CD4-positive, alpha-beta T cell (primary cell): ENCODE results near the gene ATG10. TPM values are rescaled to one million over a fixed set of nuclear protein-coding genes. Genes with fewer than 3 reads are reported as not detected.

Source experiments
- ATAC-seq: fragments of 200-7000 bp; cut with Tn5 transposase; one replicate; pipeline ENCODE4 v1.10.0; 2022; ENCODE audit warnings: mild to moderate bottlenecking; ENCODE audit not compliant: poor library complexity
- CTCF ChIA-PET: fragments of 350-600 bp; sonication (Branson Sonifier 250); formaldehyde crosslinking; loops from one replicate; lab custom pipeline; 2021; ENCODE audit warnings: antibody characterized with exemption, inconsistent platforms; lab: Charles Lee
- POLR2A ChIA-PET: fragments of 350-600 bp; sonication (Branson Sonifier 250); formaldehyde crosslinking; loops from one replicate; lab custom pipeline; 2021; ENCODE audit warnings: antibody characterized with exemption, inconsistent platforms; lab: Charles Lee
- DNase-seq, 14 experiments: peaks; one replicate each; pipeline ENCODE4 v3.0.0-alpha.2; 2013 to 2020; ENCODE audit warnings: mixed read lengths in 2 of 14
- H3K27ac ChIP-seq, 2 donors: one replicate each; pipeline versions ENCODE4 v1.5.1 to v1.7.0; 2013; ENCODE audit warnings: low read length in 2 of 2, low read depth in 1 of 2, mild to moderate bottlenecking in 1 of 2
- H3K27me3 ChIP-seq, 2 experiments: 1 replicate in 1 of 2; 2 replicates in 1 of 2; pipeline versions ENCODE4 v1.6.1 to v1.7.0; 2013; ENCODE audit warnings: low read length in 2 of 2, control low read depth in 1 of 2, mild to moderate bottlenecking in 1 of 2, moderate library complexity in 1 of 2; ENCODE audit not compliant: insufficient read depth in 2 of 2, control insufficient read depth in 1 of 2
- H3K36me3 ChIP-seq: one replicate; pipeline ENCODE4 v1.6.1; 2013; ENCODE audit warnings: low read length, control low read depth; ENCODE audit not compliant: insufficient read depth
- H3K4me1 ChIP-seq: one replicate; pipeline ENCODE4 v1.6.1; 2013; ENCODE audit warnings: low read length, control low read depth; ENCODE audit not compliant: insufficient read depth
- H3K4me3 ChIP-seq: one replicate; pipeline ENCODE4 v1.5.1; 2013; ENCODE audit warnings: mild to moderate bottlenecking, low read length, moderate library complexity
- H3K9me3 ChIP-seq, 2 experiments: 1 replicate in 1 of 2; 2 replicates in 1 of 2; pipeline versions ENCODE4 v1.6.1 to v1.7.0; 2013; ENCODE audit warnings: low read length in 2 of 2, mild to moderate bottlenecking in 2 of 2, control low read depth in 1 of 2, moderate library complexity in 1 of 2; ENCODE audit not compliant: control insufficient read depth in 1 of 2, insufficient read depth in 1 of 2
- H3K27ac Mint-ChIP-seq: one replicate; pipeline ENCODE4 v1.8.0; 2020; ENCODE audit warnings: mixed read lengths
- H3K27me3 Mint-ChIP-seq: one replicate; pipeline ENCODE4 v1.8.0; 2021; ENCODE audit warnings: mixed read lengths
- H3K36me3 Mint-ChIP-seq: one replicate; pipeline ENCODE4 v1.8.0; 2021; ENCODE audit warnings: low read depth, mixed read lengths
- H3K4me1 Mint-ChIP-seq: one replicate; pipeline ENCODE4 v1.8.0; 2021; ENCODE audit warnings: low read depth, mixed read lengths
- H3K4me3 Mint-ChIP-seq: one replicate; pipeline ENCODE4 v1.8.0; 2020; ENCODE audit warnings: mild to moderate bottlenecking, mixed read lengths
- H3K9me3 Mint-ChIP-seq: one replicate; pipeline ENCODE4 v1.8.0; 2020; ENCODE audit warnings: mixed read lengths
- intact Hi-C, 2 experiments: fragments of 100-400 bp; cut with DNase I in 1 of 2; cut with micrococcal nuclease in 1 of 2; formaldehyde crosslinking; loops; one replicate each; pipeline versions ENCODE4 v1.15.1 to v1.9.0; 2023 to 2025; cut with DNase I, micrococcal nuclease
- total RNA-seq, 174 experiments: library from RNA in 2 of 174; stranded (reverse) in 2 of 174; gene quantifications; one replicate each; pipeline ENCODE4 v1.2.3 and lab custom pipeline; 2021 to 2026
- TF ChIP-seq, protein P1 (sequence below): fragments of 200-600 bp; IDR thresholded peaks from one replicate; pipeline ENCODE4 v1.8.0; 2022; ENCODE audit warnings: antibody characterized with exemption, mild to moderate bottlenecking

ATG10 gene
- total RNA-seq, 2 experiments from 2014 or later, result 4.7 to 5.3 TPM

DNA sequence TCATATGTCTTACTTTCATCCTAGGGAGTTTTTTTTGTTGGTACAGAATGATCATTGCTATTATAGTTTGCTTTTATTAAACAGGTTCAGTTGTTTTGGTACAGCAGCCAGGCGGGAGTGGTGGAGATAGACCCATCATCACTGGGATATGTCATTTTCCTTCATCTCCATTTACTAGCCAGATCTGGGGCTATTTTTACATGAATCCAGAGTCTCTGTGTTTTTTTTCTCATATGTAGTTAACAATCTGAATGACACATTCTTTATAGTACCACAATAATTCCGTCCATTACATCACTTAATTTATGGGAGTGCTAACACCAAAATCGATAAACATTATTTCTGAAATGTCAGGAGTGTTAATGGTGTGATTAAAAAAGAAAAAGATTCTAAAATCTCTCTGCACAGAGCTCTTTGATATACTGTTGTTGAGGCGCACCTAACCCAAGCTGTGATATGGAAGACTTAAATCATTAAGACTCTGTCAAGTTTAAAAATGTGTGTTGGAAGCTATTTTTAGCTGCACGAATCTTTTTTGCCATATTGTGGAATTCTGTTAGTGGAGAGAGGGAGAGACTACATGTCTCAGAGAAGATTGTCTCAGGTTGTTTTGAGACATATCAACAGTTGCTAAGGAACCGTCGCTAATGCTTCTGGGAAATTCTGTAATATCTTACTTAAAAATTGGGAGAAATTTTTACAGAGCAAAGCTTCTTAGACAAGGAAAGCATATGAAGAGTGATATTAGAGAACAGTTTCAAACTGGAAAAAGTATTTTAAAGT, 246.7 kb downstream of the ATG10 start:
- no peaks in the 10 kb centered on the region for H3K27me3 Mint-ChIP-seq
- no peaks in the 10 kb centered on the region for H3K36me3 Mint-ChIP-seq
- H3K4me1 ChIP-seq, result no peaks in the 10 kb centered on the region
- no peak overlapping the region for H3K27ac Mint-ChIP-seq
- no peaks in the 10 kb centered on the region for H3K27me3 ChIP-seq
- no peak overlapping the region for H3K27ac ChIP-seq
- H3K4me1 Mint-ChIP-seq, result no peaks in the 10 kb centered on the region
- CTCF ChIA-PET, result no interaction called here
- H3K9me3 ChIP-seq, result no peaks in the 10 kb centered on the region
- TF ChIP-seq, protein P1, sequence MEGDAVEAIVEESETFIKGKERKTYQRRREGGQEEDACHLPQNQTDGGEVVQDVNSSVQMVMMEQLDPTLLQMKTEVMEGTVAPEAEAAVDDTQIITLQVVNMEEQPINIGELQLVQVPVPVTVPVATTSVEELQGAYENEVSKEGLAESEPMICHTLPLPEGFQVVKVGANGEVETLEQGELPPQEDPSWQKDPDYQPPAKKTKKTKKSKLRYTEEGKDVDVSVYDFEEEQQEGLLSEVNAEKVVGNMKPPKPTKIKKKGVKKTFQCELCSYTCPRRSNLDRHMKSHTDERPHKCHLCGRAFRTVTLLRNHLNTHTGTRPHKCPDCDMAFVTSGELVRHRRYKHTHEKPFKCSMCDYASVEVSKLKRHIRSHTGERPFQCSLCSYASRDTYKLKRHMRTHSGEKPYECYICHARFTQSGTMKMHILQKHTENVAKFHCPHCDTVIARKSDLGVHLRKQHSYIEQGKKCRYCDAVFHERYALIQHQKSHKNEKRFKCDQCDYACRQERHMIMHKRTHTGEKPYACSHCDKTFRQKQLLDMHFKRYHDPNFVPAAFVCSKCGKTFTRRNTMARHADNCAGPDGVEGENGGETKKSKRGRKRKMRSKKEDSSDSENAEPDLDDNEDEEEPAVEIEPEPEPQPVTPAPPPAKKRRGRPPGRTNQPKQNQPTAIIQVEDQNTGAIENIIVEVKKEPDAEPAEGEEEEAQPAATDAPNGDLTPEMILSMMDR, result no peak
- no peaks in the 10 kb centered on the region for H3K9me3 Mint-ChIP-seq
- intact Hi-C loops, result no loop called here
- ATAC-seq, result no peak
- DNase-seq, result no peak
- no peaks in the 10 kb centered on the region for H3K36me3 ChIP-seq
- POLR2A ChIA-PET, result interaction anchor here (0.6 kb wide), 1 partner anchor 420 kb away, joined by 3 read pairs; no protein-coding TSS in a partner anchor
- no peak overlapping the region for H3K4me3 ChIP-seq
- no peak overlapping the region for H3K4me3 Mint-ChIP-seq

DNA sequence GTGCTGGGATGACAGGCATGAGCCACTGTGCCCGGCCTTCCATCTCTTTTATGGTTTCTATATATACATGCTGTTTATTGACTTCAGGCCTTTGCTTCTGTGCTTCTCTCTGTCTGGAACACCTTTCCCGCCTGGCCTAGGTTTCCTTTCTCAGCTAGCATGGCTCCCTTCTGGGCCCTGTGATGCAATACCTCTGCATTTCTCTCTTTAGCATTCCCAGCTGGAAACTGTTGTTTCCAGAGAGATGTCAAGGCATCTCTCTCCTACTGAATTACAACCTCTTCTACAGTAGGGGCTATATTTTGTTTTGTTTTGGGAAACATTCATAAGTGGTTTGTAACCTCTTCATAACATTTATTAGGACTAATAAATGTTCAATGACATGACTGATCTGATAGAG, 249.2 kb downstream of the ATG10 start:
- TF ChIP-seq, protein P1, result no peak
- no peaks in the 10 kb centered on the region for H3K36me3 ChIP-seq
- no peaks in the 10 kb centered on the region for H3K9me3 ChIP-seq
- CTCF ChIA-PET, result no interaction called here
- DNase-seq, result no peak
- ATAC-seq, result no peak
- no peak overlapping the region for H3K27ac ChIP-seq
- H3K4me1 Mint-ChIP-seq, result peaks cover 5% of the 10 kb centered on the region
- no peak overlapping the region for H3K4me3 ChIP-seq
- H3K27ac Mint-ChIP-seq, result no peak overlapping the region
- POLR2A ChIA-PET, result no interaction called here
- intact Hi-C loops, result loop anchor here in 1 of 2 experiments (5.0 kb wide), 1 partner anchor 714 kb away; no protein-coding TSS in a partner anchor
- H3K27me3 ChIP-seq, result no peaks in the 10 kb centered on the region
- H3K4me3 Mint-ChIP-seq, result no peak overlapping the region
- H3K27me3 Mint-ChIP-seq, result no peaks in the 10 kb centered on the region
- peaks cover 3% of the 10 kb centered on the region for H3K4me1 ChIP-seq
- H3K36me3 Mint-ChIP-seq, result no peaks in the 10 kb centered on the region
- H3K9me3 Mint-ChIP-seq, result no peaks in the 10 kb centered on the region

GRCh38 chr5:82222597-82223574, 251.1 kb downstream of the ATG10 start:
- CTCF ChIA-PET, result no interaction called here
- intact Hi-C loops, result loop anchor here in 1 of 2 experiments (5.0 kb wide), 1 partner anchor 716 kb away; no protein-coding TSS in a partner anchor
- TF ChIP-seq, protein P1, result no peak

More at GRCh38 chr5:82222597-82223574, 251.1 kb downstream of the ATG10 start:
- peaks cover 3% of the 10 kb centered on the region for H3K4me1 ChIP-seq
- Mint-ChIP-seq H3K4me3 (no peak overlapping the region), H3K27ac (no peak overlapping the region), H3K9me3 (no peaks in the 10 kb centered on the region), H3K36me3 (no peaks in the 10 kb centered on the region), H3K4me1 (peaks cover 5% of the 10 kb centered on the region), H3K27me3 (no peaks in the 10 kb centered on the region)
- ATAC-seq (no peak), DNase-seq (no peak)
- H3K4me3 ChIP-seq, result no peak overlapping the region
- H3K36me3 ChIP-seq, result no peaks in the 10 kb centered on the region
- no peak overlapping the region for H3K27ac ChIP-seq
- POLR2A ChIA-PET, result no interaction called here
- H3K27me3 ChIP-seq, result no peaks in the 10 kb centered on the region
- H3K9me3 ChIP-seq, result no peaks in the 10 kb centered on the region
